ENCODE data around the gene FGF18.
"Not testable (repeated sequence)": the region's sequence is repeated elsewhere in the genome, so short reads cannot be mapped to it uniquely, and the experiment has no call there.

Gene FGF18

GRCh38 chr5:171476701-171477100 is 57.3 kb downstream of the FGF18 start:
- no peak for FAIRE-seq

GRCh38 chr5:171477101-171477500 is 57.7 kb downstream of the FGF18 start:
- FAIRE-seq, result no peak

- FAIRE-seq, result no peak
Observed at GRCh38 chr5:171477666-171478065, 58.2 kb downstream of the FGF18 start.

- no peak for FAIRE-seq
Observed at GRCh38 chr5:171478946-171479775, 59.7 kb downstream of the FGF18 start.

DNA sequence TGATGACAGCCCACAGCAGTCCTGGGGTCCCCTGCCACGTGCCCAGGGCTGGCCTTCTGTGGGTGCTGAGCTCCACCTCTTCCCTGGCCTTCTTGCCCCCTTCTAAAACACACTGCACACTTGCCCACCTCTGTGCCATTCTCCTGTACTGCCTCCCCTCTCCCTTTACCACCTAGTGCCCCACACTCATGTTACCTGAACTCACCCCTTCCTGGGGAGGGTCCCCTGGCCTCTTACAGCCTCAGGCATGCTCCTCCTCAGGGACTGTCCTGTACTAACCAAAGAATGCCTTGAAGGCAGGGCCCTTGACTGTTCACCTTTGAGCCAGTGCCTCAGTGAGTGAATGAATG is 60.3 kb downstream of the FGF18 start:
- FAIRE-seq, result no peak

DNA sequence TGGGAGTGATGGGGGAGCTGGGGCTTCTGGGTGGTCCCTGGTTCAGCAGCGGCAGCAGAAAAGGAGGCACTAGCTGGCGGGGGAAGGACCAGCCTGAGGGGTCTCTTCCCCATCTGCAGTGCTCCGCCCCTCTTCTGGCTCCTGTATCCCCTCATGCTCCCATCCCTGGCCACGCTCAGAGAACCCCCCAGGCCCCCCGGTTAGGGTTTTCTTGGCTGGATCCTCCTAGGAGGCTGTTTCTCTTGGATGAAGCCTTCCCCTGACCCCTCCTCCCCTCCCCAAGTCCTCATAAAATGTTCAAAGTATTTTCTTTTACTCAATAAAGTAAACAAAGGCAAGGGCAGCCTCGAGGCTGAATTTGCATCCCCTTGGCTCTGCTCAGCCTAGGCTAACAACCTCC is 60.8 kb downstream of the FGF18 start:
- no peak for FAIRE-seq

DNA sequence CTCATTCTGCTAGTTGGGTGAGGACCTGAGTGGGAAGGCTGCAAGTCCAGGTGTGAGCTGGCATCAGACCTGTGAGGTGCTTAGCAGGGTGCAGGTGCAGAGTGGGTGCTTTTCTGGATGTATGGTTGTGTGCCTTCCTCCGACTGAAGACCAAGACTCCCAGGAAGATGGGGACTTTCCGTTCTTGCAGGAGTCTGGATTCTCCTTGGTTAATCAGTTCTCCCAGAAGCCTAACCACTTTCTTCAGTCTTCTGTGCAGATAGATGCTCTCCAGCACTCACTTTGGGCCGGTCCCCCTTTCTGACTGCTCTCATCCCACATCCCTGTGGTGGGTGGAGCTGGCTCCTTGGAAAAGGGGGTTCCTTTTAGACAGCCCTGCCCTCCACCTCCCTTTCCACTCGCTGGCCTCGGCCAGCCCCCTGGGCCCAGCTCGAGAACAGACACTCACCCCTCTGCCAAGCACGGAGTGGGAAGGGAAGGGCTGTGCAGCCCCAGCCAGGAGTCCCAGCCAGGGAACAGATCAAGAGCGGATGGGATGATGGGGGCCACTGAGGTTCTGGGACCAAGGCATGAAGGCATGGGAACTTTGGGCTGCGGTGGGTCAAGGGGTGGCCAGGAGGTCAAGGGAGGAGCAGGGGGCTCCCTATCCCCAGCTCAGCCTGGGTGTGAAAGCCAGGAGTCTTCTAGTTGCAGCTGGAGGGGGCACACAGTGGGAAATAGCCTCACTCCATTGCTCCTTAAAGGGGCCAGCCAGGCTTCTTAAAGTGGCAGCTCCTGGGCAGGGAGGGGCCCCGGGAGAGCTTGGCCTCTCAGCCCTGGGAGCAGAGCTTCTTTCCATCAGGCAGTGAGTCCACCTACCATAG is 62.4 kb downstream of the FGF18 start:
- FAIRE-seq, result no peak

GRCh38 chr5:171482434-171482730 is 62.9 kb downstream of the FGF18 start:
- no peak for FAIRE-seq

- no peak for FAIRE-seq
Observed at GRCh38 chr5:171483551-171484135, 64.2 kb downstream of the FGF18 start.

- no peak for FAIRE-seq
Observed at GRCh38 chr5:171484460-171484899, 65.0 kb downstream of the FGF18 start.

DNA sequence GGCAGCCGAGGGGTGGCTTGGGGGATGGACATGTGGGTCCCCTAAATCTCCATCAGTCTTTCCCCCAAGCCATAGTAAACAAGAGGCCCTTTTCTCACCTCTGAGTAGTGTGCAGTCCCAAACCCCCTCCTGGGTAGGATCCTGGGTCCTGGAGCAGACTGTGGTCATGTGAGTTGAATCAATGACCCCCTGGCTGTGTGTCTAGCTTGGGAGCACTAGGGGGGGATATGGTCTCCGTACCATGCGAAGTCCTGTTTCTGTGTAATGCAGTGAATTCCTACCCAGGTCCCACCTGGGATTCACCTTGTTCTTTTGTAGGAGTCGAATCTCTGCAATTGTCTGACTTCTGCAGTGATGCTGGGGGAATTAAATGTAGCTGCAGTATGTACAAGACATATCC is 66.2 kb downstream of the FGF18 start:
- FAIRE-seq, result no peak

GRCh38 chr5:171486613-171487012 is 67.2 kb downstream of the FGF18 start:
- no peak for FAIRE-seq

DNA sequence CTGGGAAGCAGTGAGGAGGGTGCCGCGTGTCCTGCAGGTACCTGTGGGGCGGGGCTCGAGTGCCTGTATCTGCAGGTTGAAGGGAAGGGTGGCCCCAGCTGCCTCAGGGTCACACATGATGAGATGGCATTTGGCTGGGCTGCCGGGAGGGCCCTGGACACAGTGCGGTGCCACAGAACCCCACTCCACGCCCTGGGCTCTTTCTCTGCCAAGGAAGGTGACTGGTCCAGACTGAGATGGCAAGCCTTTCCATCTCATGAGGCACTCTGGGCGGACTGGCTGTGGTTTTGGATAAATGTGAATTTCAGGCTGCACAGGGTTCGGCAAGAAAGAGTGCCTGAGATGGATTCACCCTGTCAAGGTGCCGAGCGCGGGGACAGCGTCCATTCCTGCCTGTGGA is 69.4 kb downstream of the FGF18 start:
- FAIRE-seq, result no peak

GRCh38 chr5:171492781-171493180 is 73.3 kb downstream of the FGF18 start:
- no peak for FAIRE-seq

GRCh38 chr5:171493646-171494393 is 74.4 kb downstream of the FGF18 start:
- FAIRE-seq, result no peak

GRCh38 chr5:171494452-171495121 is 75.1 kb downstream of the FGF18 start:
- FAIRE-seq, result no peak

DNA sequence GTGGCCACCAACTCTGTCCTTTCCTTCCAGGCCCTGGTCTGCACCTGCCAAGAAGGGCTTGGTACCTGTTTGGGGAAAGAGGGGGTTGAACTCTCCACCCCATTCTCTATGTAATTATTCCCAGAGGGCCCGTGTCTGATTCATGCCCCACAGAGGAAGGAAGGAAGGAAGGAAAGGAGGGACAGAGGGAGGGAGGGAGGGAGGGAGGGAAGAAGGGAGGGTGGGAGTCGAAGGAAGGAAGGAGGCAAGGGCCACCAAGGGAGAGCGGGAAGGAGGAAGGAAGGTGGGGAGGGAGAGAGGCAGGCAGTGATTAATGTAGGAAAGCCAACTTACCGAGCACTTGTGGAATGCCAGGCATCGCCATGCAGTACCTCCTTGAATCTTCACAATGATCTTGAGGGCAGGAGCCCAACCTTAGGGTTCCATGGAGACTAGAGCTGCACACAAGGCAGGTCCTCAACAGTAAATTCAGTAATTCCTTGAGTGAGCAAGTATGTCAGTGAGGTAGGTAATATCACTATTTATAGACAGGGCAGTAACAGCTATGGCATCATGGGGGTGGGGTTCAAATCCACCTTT is 75.8 kb downstream of the FGF18 start:
- FAIRE-seq, result no peak

GRCh38 chr5:171496456-171496855 is 77.0 kb downstream of the FGF18 start:
- no peak for FAIRE-seq

DNA sequence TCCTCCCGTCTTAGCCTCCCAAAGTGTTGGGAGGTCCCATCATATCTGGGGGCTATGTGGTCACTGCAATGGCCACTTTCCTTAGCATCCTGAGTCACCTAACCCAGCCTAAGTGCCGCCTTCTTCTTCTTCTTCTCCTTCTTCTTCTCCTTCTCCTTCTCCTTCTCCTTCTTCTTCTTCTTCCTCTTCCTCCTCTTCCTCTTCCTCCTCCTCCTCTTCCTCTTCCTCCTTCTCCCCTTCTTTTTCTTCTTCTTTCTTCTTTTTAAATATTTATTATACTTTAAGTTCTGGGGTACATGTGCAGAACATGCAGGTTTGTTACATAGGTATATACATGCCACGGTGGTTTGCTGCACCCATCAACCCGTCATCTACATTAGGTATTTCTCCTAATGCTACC is 78.0 kb downstream of the FGF18 start:
- not testable (repeated sequence) for FAIRE-seq

DNA sequence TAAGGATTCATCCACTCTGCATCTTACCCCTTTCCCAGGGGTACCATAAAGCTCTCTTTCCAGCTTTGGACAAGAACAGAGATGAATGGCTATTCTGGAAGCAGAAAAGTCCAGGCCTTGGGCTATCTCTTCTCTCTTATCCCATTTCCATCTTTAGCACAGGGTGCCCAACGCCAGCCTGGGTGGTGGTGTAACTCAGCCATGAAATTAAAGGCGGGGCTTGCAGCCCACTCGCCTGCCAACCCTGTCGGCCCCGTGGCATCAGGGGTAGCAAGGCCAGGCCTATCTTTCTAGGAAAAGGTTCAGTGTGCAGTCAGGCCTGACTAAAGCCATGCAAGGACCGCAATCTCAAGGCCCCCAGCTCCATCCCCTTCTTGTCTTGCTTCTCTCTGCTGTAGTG is 78.7 kb downstream of the FGF18 start:
- no peak for FAIRE-seq

DNA sequence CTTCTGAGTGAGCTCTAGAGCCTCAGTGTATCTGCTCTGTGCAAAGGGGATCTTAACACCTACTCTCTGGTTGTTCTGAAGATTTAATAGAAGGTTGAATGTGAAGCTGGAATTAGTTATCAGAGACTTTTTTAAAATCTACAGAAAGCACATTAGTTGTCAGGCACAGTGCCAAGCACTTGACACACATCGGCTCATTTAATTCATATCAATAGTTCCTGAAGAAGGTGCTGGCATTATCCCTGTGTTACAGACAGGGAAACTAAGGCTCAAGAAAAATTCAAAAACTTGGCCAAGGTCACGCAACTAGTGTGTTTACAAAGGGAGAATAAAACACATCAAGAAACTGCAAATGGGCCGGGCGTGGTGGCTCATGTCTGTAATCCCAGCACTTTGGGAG is 80.2 kb downstream of the FGF18 start:
- no peak for FAIRE-seq

GRCh38 chr5:171505473-171506043 is 86.1 kb downstream of the FGF18 start:
- no peak for FAIRE-seq
